ENCODE data around the gene RIBC2.
"Not testable (repeated sequence)": the region's sequence is repeated elsewhere in the genome, so short reads cannot be mapped to it uniquely, and the experiment has no call there.

DNA sequence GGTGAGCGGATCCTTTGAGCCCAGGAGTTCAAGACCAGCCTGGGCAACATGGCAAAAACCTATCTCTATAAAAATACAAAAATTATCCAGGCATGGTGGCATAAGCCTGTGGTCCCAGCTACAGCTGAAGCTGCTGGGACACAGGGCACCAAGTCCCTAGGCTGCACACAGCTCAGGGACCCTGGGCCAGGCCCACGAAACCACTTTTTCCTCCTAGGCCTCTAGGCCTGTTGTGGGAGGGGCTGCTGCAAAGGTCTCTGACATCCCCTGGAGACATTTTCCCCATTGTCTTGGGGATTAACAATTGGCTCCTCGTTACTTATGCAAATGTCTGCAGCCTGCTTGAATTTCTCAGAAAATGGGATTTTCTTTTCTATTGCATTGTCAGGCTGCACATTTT, 50.2 kb downstream of the RIBC2 start:
- TF ChIP-seq, protein P1, sequence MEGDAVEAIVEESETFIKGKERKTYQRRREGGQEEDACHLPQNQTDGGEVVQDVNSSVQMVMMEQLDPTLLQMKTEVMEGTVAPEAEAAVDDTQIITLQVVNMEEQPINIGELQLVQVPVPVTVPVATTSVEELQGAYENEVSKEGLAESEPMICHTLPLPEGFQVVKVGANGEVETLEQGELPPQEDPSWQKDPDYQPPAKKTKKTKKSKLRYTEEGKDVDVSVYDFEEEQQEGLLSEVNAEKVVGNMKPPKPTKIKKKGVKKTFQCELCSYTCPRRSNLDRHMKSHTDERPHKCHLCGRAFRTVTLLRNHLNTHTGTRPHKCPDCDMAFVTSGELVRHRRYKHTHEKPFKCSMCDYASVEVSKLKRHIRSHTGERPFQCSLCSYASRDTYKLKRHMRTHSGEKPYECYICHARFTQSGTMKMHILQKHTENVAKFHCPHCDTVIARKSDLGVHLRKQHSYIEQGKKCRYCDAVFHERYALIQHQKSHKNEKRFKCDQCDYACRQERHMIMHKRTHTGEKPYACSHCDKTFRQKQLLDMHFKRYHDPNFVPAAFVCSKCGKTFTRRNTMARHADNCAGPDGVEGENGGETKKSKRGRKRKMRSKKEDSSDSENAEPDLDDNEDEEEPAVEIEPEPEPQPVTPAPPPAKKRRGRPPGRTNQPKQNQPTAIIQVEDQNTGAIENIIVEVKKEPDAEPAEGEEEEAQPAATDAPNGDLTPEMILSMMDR (IDR thresholded peaks at IDR 0.05), result not testable (repeated sequence)
- not testable (repeated sequence) for TF ChIP-seq POLR2AphosphoS5, POLR2A (IDR thresholded peaks at IDR 0.05)

All from sigmoid colon (tissue), 4 donors.